GM12873 (cell line): ENCODE data around the gene NANS.
A peak's percentile ranks its signal among the peaks of the same experiment; 100 is the strongest.

Experiments used
- CTCF ChIP-seq: IDR thresholded peaks from 2 replicates; pipeline ENCODE4 v1.5.1; 2012; ENCODE audit warnings: low read depth, mild to moderate bottlenecking, moderate library complexity, low read length, control low read depth; ENCODE audit not compliant: insufficient read depth; ENCODE audit errors: missing control alignments

The NANS gene

GRCh38 chr9:98104445-98104881 is 47.9 kb downstream of the NANS start:
- peak; percentile 3 for TF ChIP-seq CTCF

GRCh38 chr9:98105006-98105405 is 48.5 kb downstream of the NANS start:
- no peak for TF ChIP-seq CTCF

GRCh38 chr9:98107926-98108325 is 51.4 kb downstream of the NANS start:
- TF ChIP-seq CTCF: no peak

GRCh38 chr9:98108531-98109031 is 52.0 kb downstream of the NANS start:
- TF ChIP-seq CTCF: no peak

- TF ChIP-seq CTCF: no peak
These were observed 52.5 kb downstream of the NANS start for GRCh38 chr9:98109052-98109451.

GRCh38 chr9:98117984-98118639 is 61.6 kb downstream of the NANS start:
- peak; percentile 69 for TF ChIP-seq CTCF

- TF ChIP-seq CTCF: peak; percentile 13
These were observed 62.4 kb downstream of the NANS start, which contains the start of gene TRIM14 for GRCh38 chr9:98118640-98119601. TRIM14 (minus strand) TSS chr9:98119222; CDS start chr9:98119188, 34 bp downstream.
